ENCODE data around the gene LSS. TPM values are rescaled to one million over a fixed set of nuclear protein-coding genes. Genes with fewer than 3 reads are reported as not detected.

Gene LSS
- total RNA-seq (10 to 100 TPM; 55.0 to 91.9 (median 79.7) TPM), polyA plus RNA-seq (34.1 TPM)
- long read RNA-seq, donor 1, full-length matches to known transcripts: 38 of 172 reads
- long read RNA-seq, donor 1, partial matches to known transcripts: 91 of 172 reads
- long read RNA-seq, donor 1, other reads (novel, unspliced or antisense): 43 of 172 reads
- long read RNA-seq, donor 2, full-length matches to known transcripts: 37 of 124 reads
- long read RNA-seq, donor 2, partial matches to known transcripts: 67 of 124 reads
- long read RNA-seq, donor 2, other reads (novel, unspliced or antisense): 20 of 124 reads
- long read RNA-seq, donor 3, full-length matches to known transcripts: 80 of 300 reads
- long read RNA-seq, donor 3, partial matches to known transcripts: 161 of 300 reads
- long read RNA-seq, donor 3, other reads (novel, unspliced or antisense): 59 of 300 reads
- long read RNA-seq, donor 4, full-length matches to known transcripts: 38 of 128 reads
- long read RNA-seq, donor 4, partial matches to known transcripts: 68 of 128 reads
- long read RNA-seq, donor 4, other reads (novel, unspliced or antisense): 22 of 128 reads

DNA sequence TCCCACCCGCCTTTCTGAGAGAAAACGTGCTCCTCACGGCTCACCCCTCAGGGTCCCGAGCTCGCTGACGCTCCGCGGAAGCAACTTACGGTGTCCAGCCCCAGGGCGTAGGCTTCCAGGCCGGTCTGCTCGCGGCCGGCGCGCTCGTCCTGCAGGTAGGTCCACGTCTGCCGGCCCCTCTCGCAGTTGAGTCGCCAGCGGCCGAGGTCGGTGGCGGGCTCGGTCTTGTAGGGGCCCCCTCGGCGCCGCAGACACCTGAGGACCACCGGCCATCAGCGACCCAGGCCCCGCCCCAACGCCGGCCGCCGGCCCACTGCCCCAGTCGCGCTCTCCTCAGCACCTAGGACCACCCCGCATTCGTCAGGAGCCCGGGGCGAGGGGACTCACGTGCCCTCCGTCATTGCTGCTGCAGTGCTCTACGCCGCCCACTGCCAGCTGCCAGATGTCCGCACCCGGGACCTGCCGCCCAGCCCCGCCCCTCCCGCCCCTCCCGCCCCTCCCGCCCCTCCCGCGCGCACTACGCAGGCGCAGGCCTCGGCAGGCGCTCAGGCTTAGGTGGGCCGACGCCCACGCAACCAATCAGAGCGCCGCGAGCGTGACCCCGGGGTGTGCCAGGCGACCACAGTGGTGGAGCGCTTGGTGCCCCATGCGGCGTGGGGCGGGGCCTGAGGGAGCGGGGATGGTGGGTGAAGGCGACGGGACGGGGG lies at the start of gene LSS:
LSS (minus strand) TSS at position 430 of the 707 bp plus-strand sequence; CDS start at position 401, 29 bp downstream.
- peak; percentile 95 to 96 for ATAC-seq
- no peaks in the 10 kb centered on the region for H3K27me3 ChIP-seq (ENCODE audit: control insufficient read depth, insufficient read depth)
- H3K4me3 ChIP-seq (ENCODE audit: low read length): peak within 1 kb of the TSS; percentile 81
- H3K4me1 ChIP-seq (ENCODE audit: control insufficient read depth, insufficient read depth, low read length): peaks cover 9% of the 10 kb centered on the region
- intact Hi-C loops (cut with DNase I): loop anchor here in 1 of 4 donors (10.0 kb wide), 1 partner anchor 74 kb away; the partner anchor contains the start of gene FTCD
- H3K9me3 ChIP-seq (ENCODE audit: control insufficient read depth, low read length): no peaks in the 10 kb centered on the region
- peak; percentile 99 to 100 (median 99) for DNase-seq
- under 1% methylated on average over 77 of the region's 77 CpGs for WGBS
- H3K27ac ChIP-seq (ENCODE audit: low read length): peak within 1 kb of the TSS; percentile 92

GRCh38 chr21:46274797-46275390 lies 46.3 kb upstream of the LSS start:
- no peaks in the 10 kb centered on the region for H3K9me3 ChIP-seq (ENCODE audit: control insufficient read depth, low read length)
- no peak overlapping the region for H3K4me3 ChIP-seq (ENCODE audit: low read length)
- 93% methylated on average over 11 of the region's 11 CpGs for WGBS
- H3K27me3 ChIP-seq (ENCODE audit: control insufficient read depth, insufficient read depth): no peaks in the 10 kb centered on the region
- intact Hi-C loops (cut with DNase I): loop anchor here in 1 of 4 donors (10.0 kb wide), 1 partner anchor 60 kb away; no protein-coding TSS in a partner anchor
- H3K4me1 ChIP-seq (ENCODE audit: control insufficient read depth, insufficient read depth, low read length): no peaks in the 10 kb centered on the region
- H3K27ac ChIP-seq (ENCODE audit: low read length): no peak overlapping the region
- DNase-seq (no peak), ATAC-seq (no peak)

GRCh38 chr21:46273341-46273740 lies 44.8 kb upstream of the LSS start:
- DNase-seq (no peak), ATAC-seq (no peak)
- no peaks in the 10 kb centered on the region for H3K9me3 ChIP-seq (ENCODE audit: control insufficient read depth, low read length)
- H3K4me3 ChIP-seq (ENCODE audit: low read length): no peak overlapping the region
- no peaks in the 10 kb centered on the region for H3K27me3 ChIP-seq (ENCODE audit: control insufficient read depth, insufficient read depth)
- intact Hi-C loops (cut with DNase I): loop anchor here in 1 of 4 donors (10.0 kb wide), 1 partner anchor 59 kb away; no protein-coding TSS in a partner anchor
- H3K27ac ChIP-seq (ENCODE audit: low read length): no peak overlapping the region
- 96% methylated on average over 14 of the region's 14 CpGs for WGBS
- H3K4me1 ChIP-seq (ENCODE audit: control insufficient read depth, insufficient read depth, low read length): no peaks in the 10 kb centered on the region

DNA sequence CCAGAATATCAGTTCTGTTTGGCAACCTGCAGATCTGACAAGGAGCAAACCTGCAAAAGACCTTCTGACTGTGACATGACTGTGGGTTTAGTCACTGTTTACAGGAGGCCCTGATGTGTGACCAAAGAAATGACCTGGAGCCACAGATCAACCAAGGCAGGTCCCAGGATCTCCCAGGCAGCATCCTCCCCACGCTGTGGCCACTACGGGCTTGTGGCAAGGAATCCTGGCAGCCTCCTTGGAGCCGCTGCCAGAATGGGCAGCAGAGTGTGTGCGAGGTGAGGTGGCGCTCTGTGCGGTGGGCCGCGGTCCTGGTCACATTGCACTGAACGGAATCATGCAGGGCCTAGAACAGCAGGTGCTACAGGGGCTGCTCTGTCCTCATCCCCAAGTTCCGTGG lies 40.9 kb upstream of the LSS start:
- WGBS: 95% methylated on average over 10 of the region's 10 CpGs
- ATAC-seq: no peak
- Histone ChIP-seq H3K27ac (ENCODE audit: low read length) (no peak overlapping the region), H3K4me1 (ENCODE audit: control insufficient read depth, insufficient read depth, low read length) (no peaks in the 10 kb centered on the region), H3K9me3 (ENCODE audit: control insufficient read depth, low read length) (no peaks in the 10 kb centered on the region), H3K4me3 (ENCODE audit: low read length) (no peak overlapping the region), H3K27me3 (ENCODE audit: control insufficient read depth, insufficient read depth) (no peaks in the 10 kb centered on the region)
- intact Hi-C loops (cut with DNase I): no loop called here
- DNase-seq: no peak

DNA sequence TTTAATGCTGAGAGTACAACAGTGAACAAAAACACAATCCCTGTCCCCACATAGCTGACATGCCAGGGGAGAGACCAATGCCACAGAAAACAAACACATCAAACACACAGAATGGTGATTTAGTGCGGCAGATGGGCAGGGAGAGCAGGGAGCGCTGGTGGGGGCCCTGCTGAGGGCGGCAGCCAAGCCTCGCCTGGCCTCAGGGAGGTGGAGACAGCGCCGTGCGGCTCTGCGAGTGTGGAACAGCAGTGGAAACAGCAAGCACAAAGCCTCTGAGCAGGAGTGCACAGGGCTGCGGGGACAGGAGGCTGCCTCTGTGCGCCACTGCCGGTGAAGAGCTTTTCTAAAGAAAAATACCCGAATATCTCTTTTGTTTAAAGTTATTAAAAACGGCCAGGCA lies 39.8 kb upstream of the LSS start:
- no peak overlapping the region for H3K27ac ChIP-seq (ENCODE audit: low read length)
- DNase-seq (no peak), ATAC-seq (no peak)
- intact Hi-C loops (cut with DNase I): no loop called here
- no peaks in the 10 kb centered on the region for H3K27me3 ChIP-seq (ENCODE audit: control insufficient read depth, insufficient read depth)
- WGBS: 93% methylated on average over 13 of the region's 13 CpGs
- H3K9me3 ChIP-seq (ENCODE audit: control insufficient read depth, low read length): no peaks in the 10 kb centered on the region
- no peak overlapping the region for H3K4me3 ChIP-seq (ENCODE audit: low read length)
- no peaks in the 10 kb centered on the region for H3K4me1 ChIP-seq (ENCODE audit: control insufficient read depth, insufficient read depth, low read length)

DNA sequence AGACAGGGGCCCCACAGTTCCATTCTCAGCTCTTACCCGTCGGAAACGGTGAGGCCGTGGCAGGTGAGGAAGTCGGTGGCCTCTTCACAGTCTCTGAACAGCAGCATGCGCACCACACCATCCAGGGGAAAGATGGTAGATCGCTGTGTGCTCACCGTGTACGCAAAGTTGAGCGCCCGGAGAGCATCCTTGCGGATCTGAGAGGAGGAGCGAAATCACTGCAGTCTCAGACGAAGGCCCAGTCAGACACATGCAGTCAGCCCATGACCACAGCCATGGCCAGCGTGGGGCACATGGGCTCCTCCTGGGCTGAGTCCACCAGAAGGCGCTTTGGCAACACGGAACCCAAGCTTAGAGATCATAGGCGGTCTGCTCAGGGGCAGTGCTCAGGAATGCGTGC lies 38.4 kb upstream of the LSS start:
- WGBS: 91% methylated on average over 19 of the region's 19 CpGs
- intact Hi-C loops (cut with DNase I): no loop called here
- H3K4me3 ChIP-seq (ENCODE audit: low read length): no peak overlapping the region
- H3K9me3 ChIP-seq (ENCODE audit: control insufficient read depth, low read length): no peaks in the 10 kb centered on the region
- DNase-seq (no peak), ATAC-seq (no peak)
- H3K4me1 ChIP-seq (ENCODE audit: control insufficient read depth, insufficient read depth, low read length): no peaks in the 10 kb centered on the region
- no peak overlapping the region for H3K27ac ChIP-seq (ENCODE audit: low read length)
- H3K27me3 ChIP-seq (ENCODE audit: control insufficient read depth, insufficient read depth): no peaks in the 10 kb centered on the region

GRCh38 chr21:46265736-46266525 lies 37.4 kb upstream of the LSS start:
- WGBS: 85% methylated on average over 26 of the region's 26 CpGs
- Histone ChIP-seq H3K27ac (ENCODE audit: low read length) (no peak overlapping the region), H3K27me3 (ENCODE audit: control insufficient read depth, insufficient read depth) (no peaks in the 10 kb centered on the region), H3K9me3 (ENCODE audit: control insufficient read depth, low read length) (no peaks in the 10 kb centered on the region), H3K4me1 (ENCODE audit: control insufficient read depth, insufficient read depth, low read length) (no peaks in the 10 kb centered on the region), H3K4me3 (ENCODE audit: low read length) (no peak overlapping the region)
- DNase-seq: no peak
- intact Hi-C loops (cut with DNase I): no loop called here
- ATAC-seq: no peak

GRCh38 chr21:46264690-46265144 lies 36.1 kb upstream of the LSS start:
- H3K27ac ChIP-seq (ENCODE audit: low read length): no peak overlapping the region
- intact Hi-C loops (cut with DNase I): no loop called here
- DNase-seq: peak in 1 of 3 donors; percentile 63
- no peaks in the 10 kb centered on the region for H3K9me3 ChIP-seq (ENCODE audit: control insufficient read depth, low read length)
- H3K27me3 ChIP-seq (ENCODE audit: control insufficient read depth, insufficient read depth): no peaks in the 10 kb centered on the region
- ATAC-seq: peak; percentile 30 to 37
- no peak overlapping the region for H3K4me3 ChIP-seq (ENCODE audit: low read length)
- 89% methylated on average over 13 of the region's 13 CpGs for WGBS
- H3K4me1 ChIP-seq (ENCODE audit: control insufficient read depth, insufficient read depth, low read length): no peaks in the 10 kb centered on the region

DNA sequence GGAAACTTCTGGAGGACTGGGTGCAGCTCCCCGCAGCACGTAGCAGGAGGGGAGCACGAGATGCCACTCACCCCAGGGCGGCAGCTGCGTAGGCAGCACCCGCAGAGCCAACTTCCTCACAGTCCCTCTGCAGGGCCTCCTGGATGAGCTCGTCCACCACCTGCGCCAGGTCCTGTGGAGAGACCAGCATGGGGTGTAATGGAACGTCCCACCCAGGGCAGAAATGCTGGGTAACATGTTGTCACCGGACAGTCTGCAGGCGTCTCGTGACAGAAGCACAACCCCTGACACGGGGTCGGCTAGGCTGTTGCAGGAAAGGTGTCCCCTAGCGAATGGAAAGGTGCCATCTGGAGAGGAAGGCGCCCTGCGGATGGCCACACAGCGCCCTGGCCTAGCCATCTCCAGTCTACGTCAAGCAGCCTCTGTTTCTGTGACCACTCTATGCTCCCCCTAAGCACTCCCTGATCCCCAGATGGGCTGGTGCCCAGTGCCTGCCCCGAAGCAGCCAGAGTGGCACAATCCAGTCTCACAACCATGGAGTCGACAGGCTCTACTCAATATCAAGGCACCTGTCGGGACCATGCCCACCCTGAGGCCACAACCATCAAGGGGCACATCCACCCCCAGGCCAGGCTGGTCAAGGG lies 35.6 kb upstream of the LSS start:
- Histone ChIP-seq H3K27ac (ENCODE audit: low read length) (no peak overlapping the region), H3K4me1 (ENCODE audit: control insufficient read depth, insufficient read depth, low read length) (no peaks in the 10 kb centered on the region), H3K9me3 (ENCODE audit: control insufficient read depth, low read length) (no peaks in the 10 kb centered on the region), H3K27me3 (ENCODE audit: control insufficient read depth, insufficient read depth) (no peaks in the 10 kb centered on the region), H3K4me3 (ENCODE audit: low read length) (no peak overlapping the region)
- no peak for DNase-seq
- intact Hi-C loops (cut with DNase I): no loop called here
- 91% methylated on average over 22 of the region's 22 CpGs for WGBS
- peak; percentile 6 to 25 for ATAC-seq

DNA sequence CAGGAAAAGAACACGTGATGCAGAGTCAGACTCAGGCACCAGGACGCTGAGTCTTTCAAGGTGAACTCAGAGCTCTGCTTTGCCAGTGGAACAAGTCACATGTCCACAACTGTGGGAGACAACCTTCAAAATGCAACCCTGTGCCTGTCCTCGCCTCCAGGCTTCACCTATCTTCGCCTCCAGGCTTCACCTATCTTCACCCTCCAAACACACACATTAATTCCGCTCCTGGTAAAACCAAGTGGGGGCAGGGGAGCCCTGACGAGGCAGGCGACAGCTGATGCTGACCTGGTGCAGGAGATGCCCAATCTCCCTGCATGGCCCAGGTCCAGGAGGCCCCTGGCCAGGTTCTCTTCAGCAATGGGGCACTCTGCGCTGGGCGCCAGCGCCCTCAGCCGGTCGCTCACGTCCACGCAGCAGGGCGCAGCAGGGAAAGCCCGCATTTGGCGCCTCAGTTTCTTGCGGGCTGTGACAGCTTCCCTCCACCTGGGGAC lies 28.0 kb upstream of the LSS start:
- Histone ChIP-seq H3K27ac (ENCODE audit: low read length) (peak overlapping the region; percentile 38), H3K4me1 (ENCODE audit: control insufficient read depth, insufficient read depth, low read length) (no peaks in the 10 kb centered on the region), H3K9me3 (ENCODE audit: control insufficient read depth, low read length) (no peaks in the 10 kb centered on the region), H3K4me3 (ENCODE audit: low read length) (no peak overlapping the region), H3K27me3 (ENCODE audit: control insufficient read depth, insufficient read depth) (no peaks in the 10 kb centered on the region)
- 84% methylated on average over 18 of the region's 18 CpGs for WGBS
- DNase-seq: peak in 1 of 3 donors; percentile 63
- ATAC-seq: peak; percentile 50 to 58
- intact Hi-C loops (cut with DNase I): no loop called here

Measured in right cardiac atrium (tissue), 5 donors.